WI38 (cell line): ENCODE results near the gene ANKRD39.

Experiments
- H3K4me3 ChIP-seq: 2 replicates; pipeline ENCODE4 v1.5.1; 2011; ENCODE audit warnings: low read depth, mild to moderate bottlenecking, control low read depth, low read length
- CTCF ChIP-seq: IDR thresholded peaks from 2 replicates; pipeline ENCODE4 v1.5.1; 2012; ENCODE audit warnings: low read depth, mild to moderate bottlenecking, control low read depth, low read length

The ANKRD39 gene

DNA sequence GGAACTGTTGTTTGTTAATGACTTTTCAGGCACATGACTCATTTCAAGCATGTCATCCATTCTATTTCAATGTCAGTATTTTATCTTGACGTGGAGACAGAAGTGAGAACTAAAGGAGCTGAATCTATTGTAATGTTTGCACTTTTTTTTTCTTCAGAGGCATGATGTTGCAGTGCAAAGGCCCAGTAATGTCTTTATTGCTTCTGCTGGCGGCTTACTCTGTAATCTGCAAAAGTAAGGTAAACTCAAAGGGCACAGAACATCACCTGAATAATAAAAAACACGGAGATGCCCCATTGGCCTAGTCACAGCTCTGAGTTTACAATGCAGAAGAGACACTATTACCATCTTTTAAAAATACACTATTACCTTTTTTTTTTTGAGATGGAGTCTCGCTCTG lies 44.2 kb downstream of the ANKRD39 start:
- TF ChIP-seq CTCF: no peak

GRCh38 chr2:96811917-96812316 lies 45.9 kb downstream of the ANKRD39 start:
- no peak overlapping the region for H3K4me3 ChIP-seq
- no peak for TF ChIP-seq CTCF

More for the DNA sequence above, 44.2 kb downstream of the ANKRD39 start:
- H3K4me3 ChIP-seq: no peak overlapping the region

DNA sequence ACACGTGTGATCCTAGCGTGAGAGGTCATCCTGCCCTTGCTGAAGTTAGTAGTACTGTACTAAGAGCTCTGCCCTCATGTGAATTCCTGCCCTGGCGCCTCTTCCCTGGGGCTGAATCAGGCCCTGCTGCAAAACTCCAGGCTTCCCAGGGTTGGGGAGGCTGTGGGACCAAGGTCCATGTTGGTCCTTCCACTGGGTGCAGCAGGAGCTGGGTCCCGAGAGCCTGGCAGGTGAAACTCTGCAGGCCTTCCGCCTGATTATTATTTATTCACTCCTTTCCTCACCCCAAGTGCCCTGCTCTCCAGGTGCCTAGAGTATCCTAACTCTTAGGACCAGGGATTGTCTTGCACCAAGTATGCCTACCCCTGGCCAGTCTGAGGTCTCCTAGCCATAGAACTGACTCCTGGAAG lies 47.0 kb downstream of the ANKRD39 start:
- H3K4me3 ChIP-seq: no peak overlapping the region
- no peak for TF ChIP-seq CTCF

DNA sequence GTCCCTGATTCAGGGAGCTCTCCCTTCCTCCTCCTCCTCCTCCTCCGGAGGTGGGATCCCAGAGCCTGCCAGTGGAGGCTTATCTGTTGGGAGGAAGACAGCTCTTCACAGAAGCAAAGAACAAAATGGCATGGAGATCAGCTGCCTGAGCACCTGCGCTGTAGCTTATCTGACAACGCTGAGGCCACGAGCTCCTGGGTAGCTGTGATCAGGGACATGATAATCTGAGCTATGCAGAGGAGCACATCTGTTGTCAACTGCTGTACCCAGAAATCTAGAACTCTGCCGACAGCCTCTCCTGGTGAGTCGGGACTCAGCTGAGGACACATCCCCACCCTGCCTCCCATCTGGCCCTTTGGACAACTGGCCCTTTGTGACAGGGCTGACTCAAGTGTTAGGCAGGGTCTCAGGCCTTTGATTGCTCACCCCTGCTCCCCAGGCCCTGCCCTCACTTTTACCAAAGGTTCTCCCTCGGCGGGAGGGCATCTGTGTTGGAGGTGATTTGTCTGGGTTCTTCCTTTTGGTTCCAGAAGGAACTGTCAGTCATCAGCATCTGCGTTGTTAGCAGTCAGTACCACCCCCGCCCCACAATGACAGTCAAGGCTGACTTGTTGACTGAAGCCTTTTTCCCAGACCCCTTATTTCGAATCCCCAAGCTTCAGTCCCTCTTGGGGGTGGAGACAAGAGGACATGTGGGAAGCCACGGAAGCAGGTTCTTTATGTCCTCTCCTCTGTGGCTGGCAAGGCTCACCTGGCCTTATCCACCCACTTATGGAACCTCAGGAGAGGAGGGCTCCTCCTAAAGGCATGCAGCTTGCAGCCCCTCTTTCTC lies 47.6 kb downstream of the ANKRD39 start:
- no peak for TF ChIP-seq CTCF
- H3K4me3 ChIP-seq: no peak overlapping the region

DNA sequence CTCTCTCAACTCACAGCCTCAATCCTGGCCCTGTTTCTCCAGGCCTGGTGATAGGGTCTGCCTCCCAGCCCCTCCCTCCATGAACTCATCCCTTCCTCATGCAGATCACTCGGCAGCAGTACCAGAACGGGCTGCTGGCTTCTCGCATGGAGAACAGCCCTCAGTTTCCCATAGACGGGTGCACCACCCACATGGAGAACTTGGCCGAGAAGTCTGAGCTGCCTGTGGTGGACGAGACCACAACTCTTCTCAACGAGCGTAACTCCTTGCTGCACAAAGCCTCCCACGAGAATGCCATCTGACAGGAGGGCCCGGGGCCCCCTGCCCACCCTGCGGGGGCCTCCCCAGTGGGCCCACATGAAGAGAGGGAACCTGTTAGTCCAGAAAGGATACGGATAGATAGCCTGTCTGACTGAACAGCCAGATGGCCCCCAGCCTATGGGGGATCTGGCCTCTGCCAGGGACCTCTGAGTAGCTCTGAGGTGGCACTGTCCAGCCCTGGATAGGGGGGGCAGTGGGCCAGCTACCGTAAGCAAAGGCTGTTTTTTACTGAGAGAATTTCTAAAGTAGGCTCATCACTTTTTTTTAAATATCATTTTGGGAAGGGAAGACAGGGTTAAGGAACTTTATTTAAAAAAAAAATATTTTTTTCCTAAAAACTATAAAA lies 48.5 kb downstream of the ANKRD39 start:
- no peak for TF ChIP-seq CTCF
- no peak overlapping the region for H3K4me3 ChIP-seq

- H3K4me3 ChIP-seq: no peak overlapping the region
- no peak for TF ChIP-seq CTCF
These were observed 49.5 kb downstream of the ANKRD39 start for GRCh38 chr2:96808176-96808837.

- no peak overlapping the region for H3K4me3 ChIP-seq
These were observed 50.7 kb downstream of the ANKRD39 start for GRCh38 chr2:96807127-96807471.

More at GRCh38 chr2:96807127-96807471, 50.7 kb downstream of the ANKRD39 start:
- TF ChIP-seq CTCF: no peak
